ENCODE results near the gene IER5L.
"Not testable (repeated sequence)": the region's sequence is repeated elsewhere in the genome, so short reads cannot be mapped to it uniquely, and the experiment has no call there.

Gene IER5L

GRCh38 chr9:129138144-129138462 is 40.0 kb downstream of the IER5L start:
- DNase-seq = no peak

GRCh38 chr9:129137292-129138143 is 40.5 kb downstream of the IER5L start:
- no peak for DNase-seq

- DNase-seq = no peak
Observed at GRCh38 chr9:129136446-129137035, 41.5 kb downstream of the IER5L start.

DNA sequence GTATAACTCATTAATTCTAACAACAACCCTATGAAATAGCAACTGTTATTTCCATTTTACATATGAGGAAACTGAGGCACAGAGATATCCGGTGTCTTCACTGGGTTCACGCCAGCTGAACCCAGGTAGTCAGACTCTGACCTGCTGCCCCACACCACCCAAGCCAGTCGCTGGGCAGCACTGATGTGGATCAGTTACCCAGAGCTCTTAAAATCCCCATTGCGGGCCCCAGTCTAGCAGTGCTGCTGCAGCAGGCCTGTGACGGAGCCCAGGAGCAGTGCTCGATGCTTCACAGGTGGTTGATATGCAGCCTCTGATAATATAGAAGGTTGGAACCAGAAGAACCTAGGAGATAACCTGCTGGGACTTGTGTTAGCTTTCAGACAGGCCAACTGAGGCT is 42.6 kb downstream of the IER5L start:
- no peak for DNase-seq

GRCh38 chr9:129133082-129133481 is 45.0 kb downstream of the IER5L start:
- no peak for DNase-seq

DNA sequence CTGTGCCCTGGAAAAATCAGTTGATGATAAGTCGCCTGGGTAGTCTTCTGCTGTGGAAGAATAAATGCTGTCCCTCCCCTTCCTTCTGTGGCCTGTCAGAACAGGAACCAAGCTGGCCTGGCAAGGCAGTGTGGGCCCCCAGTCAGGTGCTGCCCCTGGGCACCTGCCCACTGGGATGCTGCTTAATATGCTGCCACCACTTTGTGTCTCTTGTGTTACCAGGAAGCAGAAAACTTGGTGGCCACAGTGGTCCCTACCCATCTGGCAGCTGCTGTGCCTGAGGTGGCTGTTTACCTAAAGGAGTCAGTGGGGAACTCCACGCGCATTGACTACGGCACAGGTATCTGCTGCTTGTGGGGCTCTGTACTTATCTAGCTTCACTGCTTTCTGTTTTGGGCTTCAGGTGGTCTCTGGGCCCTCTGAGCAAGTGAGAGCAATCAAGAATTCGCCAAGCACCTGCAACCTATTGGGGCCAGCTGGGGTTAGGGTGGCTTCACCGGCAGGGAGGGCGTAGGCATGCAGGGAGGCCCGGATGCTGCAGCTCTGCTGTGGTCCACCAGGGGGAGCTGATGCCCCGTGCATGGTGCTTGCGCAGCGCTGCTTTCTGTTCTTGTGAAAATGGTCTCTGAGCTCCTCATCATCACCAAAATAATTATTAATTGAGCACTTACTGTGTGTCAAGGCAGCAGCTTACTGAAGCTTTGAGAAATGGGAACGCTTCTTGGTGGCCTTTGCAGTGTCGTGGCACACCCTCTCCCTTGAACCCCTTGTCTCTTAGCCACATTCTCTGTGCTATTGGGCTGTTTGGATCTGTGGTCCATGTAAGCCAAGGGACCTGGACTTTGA is 46.5 kb downstream of the IER5L start:
- peak; percentile 58 for DNase-seq

GRCh38 chr9:129130791-129131190 is 47.3 kb downstream of the IER5L start:
- DNase-seq = no peak

GRCh38 chr9:129130271-129130670 is 47.8 kb downstream of the IER5L start:
- not testable (repeated sequence) for DNase-seq

DNA sequence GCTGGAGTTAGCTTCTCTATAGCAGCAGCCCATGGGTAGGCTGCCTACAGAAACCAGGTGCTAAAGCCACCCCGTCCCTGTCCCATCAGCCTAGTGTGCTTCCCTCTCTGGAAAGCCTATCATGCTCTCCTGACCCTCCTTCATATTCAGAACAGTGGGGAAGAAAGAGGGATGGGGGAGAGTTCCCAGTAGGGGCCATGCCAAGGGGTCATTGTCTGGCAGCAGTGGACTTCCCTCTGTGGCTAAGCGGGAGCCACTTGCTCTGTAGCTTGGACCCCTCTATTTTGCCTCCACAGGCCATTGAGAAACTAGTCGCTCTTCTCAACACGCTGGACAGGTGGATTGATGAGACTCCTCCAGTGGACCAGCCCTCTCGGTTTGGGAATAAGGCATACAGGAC is 49.4 kb downstream of the IER5L start:
- no peak for DNase-seq

- no peak for DNase-seq
Observed at GRCh38 chr9:129126749-129127618, 51.1 kb downstream of the IER5L start.
